Epithelial cell of esophagus (primary cell): Measurements from ENCODE around the gene PRR33.

ENCODE experiments used
- DNase-seq: peaks from one replicate; pipeline ENCODE4 v3.0.0; 2010; ENCODE audit warnings: low read depth
- H3K4me3 ChIP-seq: 2 replicates; pipeline ENCODE4 v1.5.1; 2011; ENCODE audit warnings: mild to moderate bottlenecking, low read length, control low read depth
- CTCF ChIP-seq: IDR thresholded peaks from 2 replicates; pipeline ENCODE4 v1.5.1; 2011; ENCODE audit warnings: low read depth, mild to moderate bottlenecking, low read length, control low read depth, inconsistent platforms; ENCODE audit not compliant: insufficient read depth; ENCODE audit errors: missing control alignments

PRR33 gene

GRCh38 chr11:1892116-1892515, 421 bp upstream of the PRR33 start:
- no peak for DNase-seq
- no peak overlapping the region for H3K4me3 ChIP-seq
- TF ChIP-seq CTCF, result no peak

DNA sequence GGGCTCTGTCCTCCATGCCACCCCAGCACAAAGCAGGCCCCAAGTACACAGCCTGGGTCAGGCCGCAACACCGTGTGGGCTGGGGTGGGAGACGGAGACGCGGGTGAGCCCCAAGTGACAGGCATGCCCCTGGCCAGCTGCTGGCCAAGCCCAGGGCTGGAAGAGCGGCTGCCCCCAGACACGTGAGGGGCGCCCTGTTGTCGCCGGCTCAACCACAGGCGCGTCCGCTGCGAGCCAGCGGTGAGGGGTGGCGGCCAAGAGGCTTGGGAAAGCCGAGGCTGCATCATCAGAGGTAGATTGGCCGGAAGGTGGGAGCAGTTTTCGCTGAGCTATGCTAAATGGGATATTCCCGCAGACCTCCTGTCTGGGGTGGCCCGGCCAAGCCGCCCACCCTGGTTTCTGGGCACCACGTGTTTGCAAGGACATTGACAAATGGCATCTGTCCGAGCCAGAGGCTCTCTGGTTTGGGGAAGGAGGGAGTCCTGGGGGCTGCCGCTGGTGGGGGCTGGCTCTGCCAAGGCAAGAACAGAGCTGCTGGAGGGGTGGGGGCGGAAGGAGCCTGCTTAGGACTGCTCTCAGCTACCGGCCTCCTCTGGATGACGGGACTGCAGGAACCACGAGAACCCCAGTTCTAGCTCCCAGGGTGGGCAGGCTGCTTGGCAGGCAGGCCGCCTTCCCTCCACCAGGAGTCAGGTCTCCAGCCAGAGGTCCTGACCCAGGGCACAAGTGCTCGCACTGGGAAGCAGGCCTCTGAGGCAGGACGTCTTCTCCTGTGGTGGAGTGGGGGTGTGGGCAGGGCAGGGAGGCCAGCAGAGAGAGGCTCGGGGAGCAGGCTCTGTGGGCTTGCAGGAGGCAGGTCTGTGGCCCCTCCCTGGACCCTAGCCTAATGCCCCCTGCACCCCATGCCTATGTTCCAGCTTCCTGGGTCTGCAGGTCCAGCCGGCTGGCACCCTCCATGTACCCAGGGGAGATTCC, 552 bp downstream of the PRR33 start:
- no peak for TF ChIP-seq CTCF
- DNase-seq, result no peak

DNA sequence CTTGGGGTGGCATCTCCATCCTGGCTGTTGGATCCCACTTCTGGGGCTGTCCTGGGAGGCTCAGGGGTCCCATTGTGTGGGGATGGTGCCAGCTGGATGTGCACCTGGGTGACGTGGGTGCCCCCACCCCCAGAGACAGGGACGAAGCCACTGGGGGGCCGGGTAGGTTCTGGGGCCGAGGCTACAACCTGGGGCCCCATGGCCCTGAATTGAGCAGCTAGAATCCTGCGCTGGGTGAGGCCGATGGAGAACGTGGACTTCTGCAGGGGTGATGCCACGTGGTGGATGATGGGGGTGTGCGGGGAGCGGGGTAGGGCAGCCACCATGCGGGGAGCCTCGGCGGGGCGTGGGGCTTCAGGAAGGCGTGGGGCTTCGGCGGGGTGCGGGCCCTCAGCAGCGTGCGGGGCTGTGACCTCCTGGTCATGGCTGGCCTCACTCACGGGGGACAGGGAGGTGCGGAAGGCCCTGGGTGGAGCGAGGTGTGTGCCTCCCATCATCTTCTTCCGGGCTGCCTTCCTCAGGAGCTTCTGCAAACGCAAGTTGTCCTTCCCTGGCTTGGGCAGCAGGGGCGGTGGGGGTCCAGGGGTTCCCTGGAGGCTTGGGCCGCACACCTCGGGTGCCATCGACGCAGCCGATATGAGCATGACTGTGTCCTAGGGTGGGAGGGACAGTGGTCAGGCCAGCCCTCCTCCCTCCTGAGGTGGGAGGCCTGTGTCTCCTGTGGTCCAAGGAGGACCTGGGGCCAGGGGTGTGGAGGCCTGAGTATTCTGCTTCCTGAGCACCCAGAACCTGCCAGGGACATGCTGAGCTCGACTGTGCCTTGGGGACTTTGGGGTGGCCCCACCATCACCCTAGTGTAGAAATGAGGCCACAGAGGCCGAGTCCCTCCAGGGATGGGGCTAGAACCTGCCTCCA, 1.5 kb downstream of the PRR33 start:
- no peak for TF ChIP-seq CTCF
- no peak for DNase-seq
- H3K4me3 ChIP-seq, result no peak overlapping the region

More for the DNA sequence above, 552 bp downstream of the PRR33 start:
- no peak overlapping the region for H3K4me3 ChIP-seq

- TF ChIP-seq CTCF, result no peak
- no peak for DNase-seq
- H3K4me3 ChIP-seq, result no peak overlapping the region
These were observed 2.3 kb downstream of the PRR33 start for GRCh38 chr11:1889224-1889930.

DNA sequence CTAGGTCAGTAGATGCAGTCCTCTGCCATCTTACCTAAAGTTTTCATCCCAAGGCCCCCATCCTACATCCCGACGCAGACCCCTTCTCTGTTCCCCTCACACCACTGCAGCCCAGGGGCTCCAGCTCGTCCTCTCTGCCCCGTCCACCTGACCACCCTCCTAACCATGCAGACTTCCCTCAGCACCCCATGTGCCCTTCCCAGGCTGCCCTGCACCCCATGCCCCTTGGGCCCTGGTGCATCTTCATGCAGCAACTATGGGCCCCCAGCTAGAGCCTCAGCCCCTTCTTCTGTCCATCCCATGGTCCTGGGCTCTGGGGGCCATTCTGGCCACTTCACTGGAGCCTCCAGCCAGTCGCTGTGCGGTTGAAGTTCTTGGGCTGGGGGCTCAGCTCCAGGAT, 2.9 kb downstream of the PRR33 start:
- no peak for DNase-seq
- no peak overlapping the region for H3K4me3 ChIP-seq
- TF ChIP-seq CTCF, result no peak

DNA sequence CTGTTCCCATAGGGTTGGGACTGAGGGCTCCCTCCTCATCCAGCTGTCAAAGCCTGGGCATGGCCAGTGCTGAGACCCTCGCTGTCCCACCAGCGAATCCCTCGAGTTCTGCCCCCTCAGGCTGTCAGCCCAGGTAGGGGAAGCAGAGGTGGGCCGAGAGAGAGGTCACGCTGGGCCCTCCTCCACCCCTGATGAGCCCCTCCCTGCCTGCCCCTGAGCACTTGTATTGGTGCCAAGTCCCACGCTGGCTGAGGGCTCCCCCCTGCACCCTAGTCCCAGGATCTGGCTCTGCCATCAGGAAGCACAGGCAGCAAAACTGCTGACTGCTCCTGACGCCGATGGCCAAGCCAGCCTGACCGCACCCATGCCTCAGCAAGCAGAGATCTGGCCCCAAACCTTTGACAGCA, 3.3 kb downstream of the PRR33 start:
- no peak overlapping the region for H3K4me3 ChIP-seq
- no peak for DNase-seq
- TF ChIP-seq CTCF, result no peak
